Activated naive CD4-positive, alpha-beta T cell treated with anti-CD3 and anti-CD28 coated beads, Interleukin-2, amount 50 U/mL, for 16 hours (primary cell): ENCODE data around the gene DNAJC8.

Source experiments
- DNase-seq: peaks from one replicate; pipeline ENCODE4 v3.0.0-alpha.2; 2020

Gene DNAJC8

DNA sequence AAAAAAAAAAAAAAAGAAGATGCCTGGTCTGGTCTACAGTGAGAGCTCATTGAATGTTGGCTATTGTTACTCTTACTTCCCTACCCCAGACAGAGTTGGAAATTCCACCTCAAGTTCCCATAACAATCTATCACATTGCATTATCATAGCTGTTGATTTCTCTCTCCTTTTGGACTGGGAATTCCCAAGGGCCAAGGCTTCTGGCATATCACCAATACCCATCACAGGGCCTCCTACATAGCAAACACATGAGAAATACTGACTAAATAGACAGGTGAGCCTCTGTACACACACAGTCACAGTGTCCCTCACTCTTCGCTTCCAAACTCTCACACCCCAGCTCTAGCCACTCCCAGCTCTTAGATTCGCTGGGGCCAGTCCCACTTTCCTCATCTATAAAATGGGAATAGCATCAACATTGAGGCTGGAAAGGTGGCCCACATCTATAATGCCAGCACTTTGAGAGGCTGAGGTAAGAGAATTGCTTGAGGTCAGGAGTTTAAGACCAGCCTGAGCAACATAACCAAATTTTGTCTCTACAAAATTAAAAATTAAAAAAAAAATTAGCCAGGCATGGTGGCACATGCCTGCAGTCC, 62.7 kb downstream of the DNAJC8 start:
- no peak for DNase-seq

DNA sequence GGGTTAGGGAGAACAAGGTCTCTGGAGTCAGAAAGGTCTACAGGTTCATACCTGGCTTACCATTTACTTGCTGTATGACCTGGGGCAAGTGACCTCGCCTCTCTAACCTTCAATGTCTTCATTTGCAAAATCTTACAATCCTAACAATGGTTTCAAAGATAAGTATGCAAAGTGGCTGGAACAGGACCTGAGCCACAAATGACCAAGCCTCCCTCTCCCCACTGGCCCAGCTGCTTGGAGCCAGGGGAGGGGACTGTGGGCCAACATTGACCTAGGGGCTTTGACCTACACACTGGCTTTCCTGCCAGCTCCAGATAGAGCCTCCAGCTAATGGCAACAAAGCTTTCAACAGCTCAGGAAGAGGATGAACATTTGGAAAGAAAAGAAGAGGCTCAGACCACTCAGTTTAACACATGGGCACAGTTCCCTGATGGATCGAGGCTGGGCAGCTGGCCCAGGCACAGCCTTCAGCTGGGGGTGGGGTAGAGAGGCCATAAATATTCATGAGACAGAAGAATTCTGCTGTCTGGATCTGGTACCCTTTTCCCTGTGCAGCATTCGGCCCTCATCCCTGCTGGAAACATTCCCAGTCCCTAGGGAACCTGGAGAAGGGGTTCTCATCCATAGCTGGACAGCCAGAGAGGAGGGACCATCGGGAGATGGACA, 69.2 kb downstream of the DNAJC8 start:
- no peak for DNase-seq

DNA sequence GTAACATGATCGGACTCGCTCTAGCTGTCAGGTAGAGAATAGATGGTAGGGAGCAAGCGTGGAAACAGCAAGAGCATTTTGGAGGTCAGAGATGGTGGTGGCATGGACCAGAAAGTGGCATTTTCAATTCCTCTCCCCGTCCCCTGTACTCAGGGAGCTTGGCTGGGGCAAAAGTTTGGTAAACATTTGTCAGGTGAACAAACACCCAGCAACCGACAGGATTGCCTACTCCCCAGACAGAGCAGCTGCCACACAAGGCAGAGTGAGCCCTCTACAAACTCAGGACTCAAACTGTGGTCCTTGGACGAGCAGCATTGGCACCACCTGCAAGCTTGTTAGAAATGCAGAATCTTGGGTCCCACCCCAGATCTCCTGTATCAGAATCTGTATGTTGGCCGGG, 70.7 kb downstream of the DNAJC8 start:
- DNase-seq: no peak

DNA sequence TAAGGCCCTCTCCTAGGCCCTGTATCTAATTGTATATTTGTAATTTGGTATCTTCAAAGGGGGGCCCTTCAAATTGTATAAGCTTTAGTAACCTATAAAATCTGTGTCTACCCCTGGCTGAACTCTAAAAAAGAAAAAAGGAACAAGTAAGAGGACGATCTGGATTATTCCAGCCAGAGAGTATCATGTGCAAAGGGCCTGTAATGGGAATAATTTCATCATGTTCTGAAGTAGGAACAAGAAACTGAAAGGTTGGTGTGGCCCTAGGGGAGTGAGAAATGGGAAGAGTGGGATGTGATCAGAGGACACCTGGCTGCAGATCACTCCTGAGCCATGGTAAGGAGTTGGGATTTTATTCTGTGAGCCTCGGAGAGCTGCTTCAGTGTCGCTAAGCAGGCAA, 71.1 kb downstream of the DNAJC8 start:
- no peak for DNase-seq

DNA sequence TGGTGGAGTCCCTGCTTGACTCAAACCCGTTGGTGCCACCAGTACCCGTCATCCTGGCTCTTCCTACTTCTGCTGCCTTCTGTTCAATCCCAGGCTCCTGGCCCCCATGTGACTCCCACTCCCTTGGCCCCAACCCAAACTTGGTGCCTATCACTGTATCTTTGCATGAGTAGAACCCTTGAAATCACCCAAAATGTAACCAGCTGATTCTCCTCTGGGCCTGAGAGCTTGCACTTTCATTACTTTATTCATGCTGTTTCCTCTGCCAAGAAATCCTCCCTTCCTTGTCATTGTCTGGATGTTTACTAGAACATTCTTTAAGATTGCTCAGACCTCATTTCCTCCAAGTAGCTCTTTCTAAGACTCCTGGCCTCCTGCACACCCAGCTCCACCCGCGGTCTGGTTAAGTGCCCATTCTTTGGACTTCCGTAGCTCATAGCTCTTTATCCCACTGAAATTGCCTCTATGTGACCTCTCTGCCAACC, 72.0 kb downstream of the DNAJC8 start:
- DNase-seq: no peak

DNA sequence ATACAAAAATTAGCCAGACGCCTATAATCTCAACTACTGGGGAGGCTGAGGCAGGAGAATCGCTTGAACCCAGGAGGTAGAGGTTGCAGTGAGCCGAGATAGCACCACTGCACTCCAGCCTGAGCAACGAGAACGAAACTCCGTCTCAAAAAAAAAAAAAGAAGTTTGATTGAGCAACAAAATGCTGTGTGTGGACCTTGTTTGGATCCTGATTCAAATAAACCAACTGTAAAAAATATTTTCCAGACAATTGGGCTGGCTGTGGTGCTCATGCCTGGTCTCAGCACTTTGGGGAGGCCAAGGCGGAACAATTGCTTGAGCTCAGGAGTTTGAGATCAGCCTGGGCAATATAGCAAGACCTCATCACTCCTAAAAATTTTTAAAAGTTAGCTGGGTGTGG, 73.1 kb downstream of the DNAJC8 start:
- DNase-seq: no peak

DNA sequence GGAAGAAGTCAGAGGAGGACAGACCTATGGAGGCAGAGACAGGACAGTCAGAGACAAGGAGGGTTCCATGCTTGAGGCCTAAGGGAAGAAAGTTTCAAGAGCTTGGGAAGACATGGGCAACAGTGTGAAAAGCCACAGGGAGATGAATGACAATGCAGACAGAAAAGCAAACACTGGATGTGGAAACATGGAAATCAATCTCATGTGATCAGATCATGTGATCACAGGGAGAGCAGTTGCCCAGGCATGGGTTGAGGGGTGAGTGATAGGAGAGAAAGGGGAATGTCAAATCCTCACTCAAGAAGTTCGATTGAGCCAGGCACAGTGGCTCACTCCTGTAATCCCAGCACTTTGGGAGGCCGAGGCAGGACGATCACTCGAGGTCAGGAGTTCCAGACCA, 73.6 kb downstream of the DNAJC8 start:
- DNase-seq: no peak

DNA sequence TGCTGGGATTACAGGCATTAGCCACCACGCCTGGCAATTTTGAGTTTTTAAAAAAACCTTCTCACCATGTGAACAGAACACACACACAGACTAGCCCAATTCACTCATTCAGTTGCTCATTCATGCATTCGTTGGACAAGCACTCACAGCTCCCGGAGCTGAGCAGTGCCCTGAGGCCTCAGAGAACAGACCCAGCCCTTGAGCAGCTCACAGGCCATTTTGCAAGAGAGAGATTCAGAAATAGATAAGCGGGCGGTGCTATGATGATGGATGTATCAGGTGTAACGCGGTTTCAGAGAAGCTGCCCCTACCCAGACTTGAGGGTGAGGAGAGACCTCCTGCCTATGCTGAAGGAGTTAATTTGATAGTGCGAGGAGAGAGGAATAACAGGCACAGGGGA, 74.9 kb downstream of the DNAJC8 start:
- no peak for DNase-seq

DNA sequence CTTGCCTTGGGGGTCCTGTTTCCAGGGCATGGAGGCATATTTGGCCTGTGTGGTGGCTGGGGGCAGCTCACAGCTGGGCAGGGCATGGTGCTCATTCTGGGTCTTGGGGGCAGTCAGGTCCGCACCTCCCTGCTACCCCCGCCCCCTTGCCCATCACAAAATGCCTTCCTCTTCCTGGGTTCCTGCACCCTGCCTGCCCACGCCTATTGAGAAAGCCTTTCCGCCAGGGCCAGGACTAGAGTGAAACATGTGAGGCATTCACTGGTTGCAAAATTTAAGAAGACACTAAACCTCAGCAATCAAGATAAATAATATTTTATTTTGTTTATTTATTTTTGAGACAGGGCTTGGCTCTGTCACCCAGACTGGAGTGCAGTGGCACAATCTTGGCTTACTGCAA, 76.0 kb downstream of the DNAJC8 start:
- DNase-seq: no peak

DNA sequence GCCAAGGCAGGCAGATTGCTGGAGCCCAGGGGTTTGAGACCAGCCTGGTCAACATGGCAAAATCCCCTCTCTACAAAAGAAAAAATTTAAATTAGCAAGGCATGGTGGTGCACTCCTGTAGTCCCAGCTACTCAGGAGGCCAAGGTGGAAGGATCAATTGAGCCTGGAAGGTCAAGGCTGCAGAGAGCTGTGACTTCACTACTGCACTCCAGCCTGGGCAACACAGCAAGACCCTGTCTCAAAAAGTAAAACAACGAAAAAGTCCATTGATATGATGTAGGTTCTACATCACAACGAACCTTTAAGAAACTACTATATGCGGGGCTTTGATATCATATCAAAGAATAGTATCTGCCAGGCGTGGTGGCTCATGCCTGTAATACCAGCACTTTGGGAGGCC, 77.2 kb downstream of the DNAJC8 start:
- no peak for DNase-seq

DNA sequence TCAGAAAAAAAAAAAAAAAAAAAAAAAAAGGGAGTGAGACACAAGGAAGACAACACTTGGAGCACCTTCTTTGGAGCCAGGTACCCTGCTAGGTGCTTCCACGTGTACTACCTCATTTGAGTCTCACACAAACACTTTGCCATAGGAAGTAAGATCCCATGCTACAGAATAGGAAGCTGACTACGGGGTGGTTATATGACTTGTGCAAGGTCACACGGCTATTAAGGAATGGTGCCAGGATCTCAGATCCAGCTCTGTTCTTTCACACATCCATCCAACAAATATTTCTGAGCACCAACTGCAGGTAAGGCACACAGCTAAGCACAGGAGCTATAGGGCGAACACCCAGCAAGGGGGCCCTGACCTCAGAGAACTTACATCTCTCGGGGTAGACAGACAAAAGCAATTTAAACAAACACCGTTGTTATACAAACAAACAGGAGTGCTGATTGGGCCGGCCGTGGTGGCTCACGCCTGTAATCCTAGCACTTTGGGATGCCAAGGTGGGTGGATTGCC, 78.7 kb downstream of the DNAJC8 start:
- no peak for DNase-seq
